COLO829 (cell line): ENCODE results near the gene SH3PXD2A.

ENCODE experiments used
- DNase-seq: peaks from one replicate; pipeline ENCODE4 v3.0.0; 2012; ENCODE audit warnings: low spot score

SH3PXD2A gene

DNA sequence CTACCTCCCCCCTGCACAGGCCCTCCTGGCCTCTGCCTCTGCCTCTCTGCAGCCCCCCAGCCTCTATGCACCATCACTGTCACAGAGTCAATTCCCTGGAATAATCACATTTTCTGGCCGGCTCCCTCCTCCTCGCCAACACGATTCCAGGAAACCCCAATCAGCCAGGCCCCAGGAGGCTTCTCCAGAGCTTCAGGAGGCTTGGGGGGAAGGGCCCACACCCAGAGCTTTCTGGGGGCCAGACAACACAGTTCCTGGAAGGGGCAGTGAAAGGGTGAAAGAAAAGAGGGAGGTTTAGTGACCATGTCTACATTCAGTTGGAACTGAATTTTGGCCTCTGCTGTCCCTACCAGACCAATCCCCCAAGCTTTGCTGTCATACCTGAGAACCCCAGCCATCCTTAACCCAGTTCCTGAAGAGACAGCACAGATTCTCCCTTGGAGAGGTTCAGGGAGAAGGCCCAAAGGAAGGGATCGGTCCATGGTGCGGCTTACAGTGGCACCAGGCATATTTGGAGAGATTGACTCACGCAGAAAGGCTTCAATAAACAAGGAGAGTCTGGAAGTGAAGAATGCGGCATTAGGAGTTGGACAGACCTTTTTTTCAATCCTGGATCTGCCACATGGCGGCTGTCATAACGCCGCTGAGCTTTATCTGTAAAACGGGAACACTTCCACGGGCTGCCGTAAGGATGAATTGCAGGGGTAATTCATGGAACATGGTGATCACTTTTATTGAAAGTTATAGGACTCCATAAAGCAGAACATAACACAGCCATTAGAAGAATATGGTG is 272.8 kb downstream of the SH3PXD2A start:
- DNase-seq, result no peak

- no peak for DNase-seq
Observed at GRCh38 chr10:103581499-103581898, 273.9 kb downstream of the SH3PXD2A start.

DNA sequence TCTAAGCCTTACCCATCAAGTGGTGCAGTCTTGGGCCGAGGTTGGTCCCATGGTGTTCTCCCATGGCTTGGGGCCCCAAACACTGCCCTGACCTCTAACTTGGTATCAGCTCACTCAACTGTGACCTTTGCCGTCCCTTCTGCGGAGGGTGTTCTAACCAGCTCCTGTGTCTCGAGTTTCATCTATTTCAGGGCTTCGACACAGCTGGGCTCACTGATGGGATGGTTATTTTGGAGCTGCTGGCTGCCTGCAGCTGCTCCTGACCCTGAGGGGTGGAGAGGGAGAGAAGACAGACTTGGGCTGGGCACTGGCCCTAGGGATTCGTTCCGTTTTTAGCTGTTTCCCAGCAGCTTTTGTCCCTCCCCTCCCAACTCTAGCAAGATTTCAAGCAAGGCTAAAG is 274.9 kb downstream of the SH3PXD2A start:
- DNase-seq, result no peak

DNA sequence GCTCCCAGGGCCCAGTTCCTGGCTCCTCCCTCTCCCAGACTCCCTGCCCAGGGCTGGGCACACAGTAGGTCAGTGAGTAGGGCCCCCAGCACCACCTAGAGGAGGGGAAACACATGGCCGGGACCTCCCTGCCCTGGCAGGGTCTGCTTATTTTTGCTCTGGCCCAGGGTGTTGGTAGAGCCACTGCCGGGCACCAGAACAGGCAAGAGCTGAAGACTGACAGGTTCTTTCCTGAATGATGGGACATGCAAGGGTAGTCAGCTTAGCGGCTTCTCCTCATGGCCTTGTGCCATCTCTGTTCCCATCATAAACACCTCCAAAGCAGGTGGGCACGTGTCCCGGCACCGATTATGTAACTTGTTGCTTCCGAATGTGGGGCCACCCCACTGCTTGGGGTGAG is 275.4 kb downstream of the SH3PXD2A start:
- no peak for DNase-seq

GRCh38 chr10:103578782-103579382 is 276.5 kb downstream of the SH3PXD2A start:
- no peak for DNase-seq

- DNase-seq, result no peak
Observed at GRCh38 chr10:103576862-103577261, 278.5 kb downstream of the SH3PXD2A start.

DNA sequence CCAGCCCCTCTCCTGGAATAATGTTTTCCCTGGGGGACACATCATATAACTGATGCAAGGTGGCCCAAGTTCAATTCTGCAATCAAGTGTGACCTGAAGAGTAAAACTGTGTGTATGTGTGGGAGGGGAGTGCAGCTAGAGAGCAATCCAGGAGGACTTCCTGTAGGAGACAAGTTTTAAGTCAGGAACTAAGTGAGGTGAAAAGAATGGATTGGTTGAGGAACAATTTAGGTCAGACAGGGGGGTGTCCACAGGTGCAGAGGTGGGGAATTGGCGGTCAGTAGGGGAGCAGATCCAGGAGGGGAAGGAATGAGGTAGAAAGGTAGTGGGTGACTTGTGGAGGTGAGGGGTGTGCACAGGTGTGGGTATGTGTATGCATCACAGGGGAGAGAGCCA is 279.3 kb downstream of the SH3PXD2A start:
- DNase-seq, result no peak

GRCh38 chr10:103575416-103576075 is 279.8 kb downstream of the SH3PXD2A start:
- DNase-seq, result no peak

DNA sequence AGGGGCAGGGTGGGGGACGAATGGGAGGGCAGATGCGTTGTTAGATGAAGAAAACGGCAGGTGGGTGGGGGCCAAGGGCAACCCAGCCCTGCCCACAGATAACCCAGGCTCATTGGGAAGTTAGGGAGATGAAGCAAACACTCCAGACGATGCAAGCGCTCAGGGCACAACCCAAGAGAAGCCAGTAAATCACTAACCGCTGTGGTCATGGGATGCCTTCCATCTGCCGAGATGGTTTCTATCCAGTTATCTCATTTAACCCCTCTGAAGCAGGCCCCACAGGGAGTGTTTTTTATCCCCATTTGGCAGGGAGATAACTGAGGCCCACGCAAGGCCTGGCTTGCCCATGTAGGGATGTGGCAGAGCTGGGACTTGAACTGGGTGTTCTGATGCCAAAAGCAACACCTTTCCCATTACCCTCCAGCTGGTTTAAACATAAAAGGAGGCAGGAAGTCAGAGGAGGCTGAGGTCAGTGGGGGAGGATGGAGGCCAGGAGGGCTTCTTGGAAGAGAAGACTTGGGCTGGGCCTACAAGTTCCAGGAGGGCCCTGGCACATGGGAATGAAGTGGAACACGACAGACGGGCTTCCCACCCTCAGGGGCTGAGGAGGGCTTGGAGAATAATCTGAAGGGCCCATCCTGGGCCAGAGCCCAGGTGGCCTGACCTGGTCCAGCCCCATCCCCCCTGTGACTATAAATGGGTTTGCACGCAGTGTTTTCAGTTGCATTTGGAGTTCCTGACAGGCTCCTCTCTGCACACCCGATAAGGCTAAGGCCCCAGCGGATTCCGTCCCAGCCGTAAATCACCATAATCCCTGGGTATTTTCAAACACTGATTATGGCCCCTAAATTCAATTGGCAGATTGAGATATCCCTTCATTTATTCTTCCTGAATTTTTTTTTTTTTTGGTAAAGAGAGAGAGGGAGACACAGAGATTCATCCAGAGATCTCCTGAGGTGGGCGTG is 281.0 kb downstream of the SH3PXD2A start:
- no peak for DNase-seq

- DNase-seq, result no peak
Observed at GRCh38 chr10:103573205-103573487, 282.2 kb downstream of the SH3PXD2A start.

GRCh38 chr10:103572347-103573204 is 282.8 kb downstream of the SH3PXD2A start:
- DNase-seq, result no peak

DNA sequence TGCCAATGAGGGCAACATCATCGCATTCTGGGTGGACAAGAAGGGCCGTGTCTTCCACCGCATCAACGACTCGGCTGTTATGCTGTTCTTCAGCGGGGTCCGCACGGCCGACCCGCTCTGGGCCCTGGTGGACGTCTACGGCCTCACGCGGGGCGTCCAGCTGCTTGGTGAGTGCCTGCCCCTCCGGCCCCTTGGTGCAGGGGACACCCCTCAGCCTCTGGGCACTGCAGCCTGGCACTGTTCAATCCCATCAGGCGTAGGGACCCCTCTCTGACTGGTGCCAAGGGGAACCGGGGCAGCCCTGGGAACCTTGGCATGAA is 283.8 kb downstream of the SH3PXD2A start:
- no peak for DNase-seq

DNA sequence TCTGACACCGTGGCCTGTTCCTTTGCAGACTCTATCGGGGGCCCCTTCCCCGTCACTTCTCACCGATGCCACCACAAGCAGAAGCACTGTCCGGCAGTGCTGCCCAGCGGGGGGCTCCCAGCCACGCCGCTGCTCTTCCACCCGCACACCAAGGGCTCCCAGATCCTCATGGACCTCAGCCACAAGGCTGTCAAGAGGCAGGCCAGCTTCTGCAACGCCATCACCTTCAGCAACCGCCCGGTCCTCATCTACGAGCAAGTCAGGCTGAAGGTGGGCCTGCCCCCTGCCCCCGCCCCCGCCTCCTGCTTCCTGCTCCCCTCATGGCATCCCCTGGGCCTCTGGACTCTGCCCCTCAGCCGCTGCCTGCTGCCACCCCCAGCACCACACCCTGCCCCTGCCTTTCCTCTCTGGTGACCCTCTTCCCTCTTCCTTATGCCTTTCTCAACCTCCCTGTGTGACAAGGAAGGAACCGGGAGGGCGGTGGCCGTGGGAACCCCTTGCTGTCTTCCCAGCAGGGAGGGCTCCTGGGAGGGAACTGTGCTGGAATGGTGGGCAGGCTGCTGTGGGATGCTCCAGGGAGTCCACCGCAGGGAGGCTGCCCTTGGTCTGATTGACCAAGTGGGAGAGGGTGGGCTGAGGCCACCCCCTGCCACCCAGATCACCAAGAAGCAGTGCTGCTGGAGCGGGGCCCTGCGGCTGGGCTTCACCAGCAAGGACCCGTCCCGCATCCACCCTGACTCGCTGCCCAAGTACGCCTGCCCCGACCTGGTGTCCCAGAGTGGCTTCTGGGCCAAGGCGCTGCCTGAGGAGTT is 284.3 kb downstream of the SH3PXD2A start:
- no peak for DNase-seq

- no peak for DNase-seq
Observed at GRCh38 chr10:103569896-103570295, 285.5 kb downstream of the SH3PXD2A start.

DNA sequence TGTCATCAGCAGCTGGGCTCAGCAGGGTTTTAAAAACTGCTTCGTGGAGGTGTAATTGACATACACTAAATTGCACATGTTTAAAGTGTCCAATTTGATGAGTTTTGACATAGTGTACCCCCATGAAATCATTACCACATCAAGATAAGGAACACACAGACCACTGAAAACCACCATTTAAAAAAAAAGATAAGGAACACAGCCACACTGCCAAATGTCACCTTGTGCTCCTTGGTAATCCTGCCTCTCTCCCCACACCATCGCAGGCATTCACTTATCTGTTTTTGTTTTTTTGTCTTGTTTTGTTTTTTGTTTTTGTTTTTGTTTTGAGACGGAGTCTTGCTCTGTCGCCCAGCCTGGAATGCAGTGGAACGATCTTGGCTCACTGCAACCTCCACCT is 286.9 kb downstream of the SH3PXD2A start:
- DNase-seq, result no peak

GRCh38 chr10:103566536-103566935 is 288.8 kb downstream of the SH3PXD2A start:
- no peak for DNase-seq

GRCh38 chr10:103564776-103565520 is 290.4 kb downstream of the SH3PXD2A start:
- peak; percentile 17 for DNase-seq

GRCh38 chr10:103564116-103564501 is 291.3 kb downstream of the SH3PXD2A start:
- DNase-seq, result no peak

DNA sequence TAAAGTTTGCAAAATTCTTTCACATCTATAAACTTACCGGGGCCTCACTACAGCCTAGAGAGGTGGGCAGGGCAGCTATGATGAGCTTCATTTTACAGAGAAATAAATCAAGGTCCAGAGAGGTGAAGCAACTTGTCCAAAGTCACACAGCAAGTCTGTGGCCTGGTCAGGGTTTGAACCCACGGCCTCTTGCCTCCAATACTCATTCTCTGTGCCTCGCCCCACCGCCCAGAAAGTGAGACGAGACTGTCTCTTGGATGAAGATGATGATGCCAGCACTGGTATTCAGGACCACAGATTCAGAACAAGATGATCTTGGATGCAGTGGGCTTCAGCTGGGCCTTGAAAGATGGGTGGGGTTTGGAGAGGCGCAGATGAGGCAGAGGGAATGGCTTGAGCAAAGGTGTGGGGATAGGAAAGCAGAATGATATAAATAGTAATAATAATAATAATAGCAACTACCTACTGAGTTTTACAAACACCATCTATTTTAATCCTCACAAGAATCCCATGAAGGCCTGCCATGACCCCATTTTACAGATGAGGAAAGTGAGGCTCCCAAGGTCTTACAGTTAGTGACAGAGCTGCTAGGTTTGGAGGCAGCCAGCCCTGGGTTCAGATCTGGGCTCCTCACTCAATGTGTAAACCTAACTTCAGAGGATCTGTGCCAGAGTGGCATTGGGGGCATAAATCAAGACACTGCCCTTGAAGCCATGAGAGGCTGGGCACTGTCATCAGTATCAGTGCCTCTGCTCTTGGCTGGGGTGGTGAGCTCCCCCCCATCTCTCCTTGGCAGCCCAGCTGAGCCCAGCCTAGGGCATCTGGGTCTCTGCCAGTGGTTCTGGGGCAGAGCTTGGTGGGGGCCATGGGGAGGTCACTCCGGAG is 291.9 kb downstream of the SH3PXD2A start:
- DNase-seq, result no peak
